ENCODE results near the gene FOXE1. TPM values are rescaled to one million over a fixed set of nuclear protein-coding genes. Genes with fewer than 3 reads are reported as not detected.

FOXE1 gene
- total RNA-seq, 2 donors from 2014 or later, result not detected

GRCh38 chr9:97855899-97856298, 2.9 kb downstream of the FOXE1 start:
- DNase-seq, result no peak
- no peaks in the 10 kb centered on the region for H3K9me3 Mint-ChIP-seq
- no peak overlapping the region for H3K4me3 Mint-ChIP-seq
- 6 to 29% methylated on average over 2 to 5 of the region's 5 CpGs for WGBS, 2 experiments (ENCODE audit: insufficient coverage in 1 of 2, insufficient read length in 1 of 2)
- peaks cover 100% of the 10 kb centered on the region for H3K27me3 ChIP-seq (ENCODE audit: control insufficient read depth, insufficient read depth, low read length, poor library complexity, severe bottlenecking)
- H3K36me3 Mint-ChIP-seq (ENCODE audit: low read depth), result no peaks in the 10 kb centered on the region
- H3K27ac Mint-ChIP-seq, result no peak overlapping the region
- no peak overlapping the region for H3K27ac ChIP-seq (ENCODE audit: low read depth, low read length)
- H3K9me3 ChIP-seq (ENCODE audit: control insufficient read depth, low read length), result no peaks in the 10 kb centered on the region
- H3K9ac ChIP-seq (ENCODE audit: extremely low read depth, low read length, poor library complexity, severe bottlenecking), result no peak overlapping the region
- H3K4me1 ChIP-seq (ENCODE audit: control insufficient read depth, insufficient read depth, low read length), result peaks cover 17% of the 10 kb centered on the region
- no peak overlapping the region for H3K4me3 ChIP-seq (ENCODE audit: low read length)
- TF ChIP-seq CTCF (conservative IDR thresholded peaks at IDR 0.05), result no peak
- no peaks in the 10 kb centered on the region for H3K36me3 ChIP-seq (ENCODE audit: control insufficient read depth, insufficient read depth, low read length)
- H3K4me1 Mint-ChIP-seq, result peaks cover 14% of the 10 kb centered on the region
- peaks cover 93% of the 10 kb centered on the region for H3K27me3 Mint-ChIP-seq (ENCODE audit: insufficient read depth)

- TF ChIP-seq CTCF (conservative IDR thresholded peaks at IDR 0.05), result no peak
- H3K27ac ChIP-seq (ENCODE audit: low read depth, low read length), result no peak overlapping the region
- peaks cover 100% of the 10 kb centered on the region for H3K27me3 ChIP-seq (ENCODE audit: control insufficient read depth, insufficient read depth, low read length, poor library complexity, severe bottlenecking)
- H3K36me3 ChIP-seq (ENCODE audit: control insufficient read depth, insufficient read depth, low read length), result no peaks in the 10 kb centered on the region
- peaks cover 93% of the 10 kb centered on the region for H3K27me3 Mint-ChIP-seq (ENCODE audit: insufficient read depth)
- DNase-seq, result peak; percentile 59
- H3K4me1 ChIP-seq (ENCODE audit: control insufficient read depth, insufficient read depth, low read length), result peaks cover 17% of the 10 kb centered on the region
- H3K4me3 Mint-ChIP-seq, result peak overlapping the region; percentile 43
- H3K9me3 ChIP-seq (ENCODE audit: control insufficient read depth, low read length), result no peaks in the 10 kb centered on the region
- 7 to 8% methylated on average over 11 to 15 of the region's 15 CpGs for WGBS, 2 experiments (ENCODE audit: insufficient coverage in 1 of 2, insufficient read length in 1 of 2)
- no peaks in the 10 kb centered on the region for H3K9me3 Mint-ChIP-seq
- peaks cover 14% of the 10 kb centered on the region for H3K4me1 Mint-ChIP-seq
- H3K4me3 ChIP-seq (ENCODE audit: low read length), result peak overlapping the region; percentile 42
- H3K9ac ChIP-seq (ENCODE audit: extremely low read depth, low read length, poor library complexity, severe bottlenecking), result no peak overlapping the region
- H3K36me3 Mint-ChIP-seq (ENCODE audit: low read depth), result no peaks in the 10 kb centered on the region
- no peak overlapping the region for H3K27ac Mint-ChIP-seq
These were observed 4.0 kb downstream of the FOXE1 start for GRCh38 chr9:97856857-97857605.

GRCh38 chr9:97857606-97858392, 4.8 kb downstream of the FOXE1 start:
- no peak overlapping the region for H3K27ac ChIP-seq (ENCODE audit: low read depth, low read length)
- DNase-seq, result peak; percentile 75
- WGBS, 2 experiments (ENCODE audit: insufficient coverage in 1 of 2, insufficient read length in 1 of 2), result 1 to 2% methylated on average over 21 to 54 of the region's 54 CpGs
- H3K9ac ChIP-seq (ENCODE audit: extremely low read depth, low read length, poor library complexity, severe bottlenecking), result no peak overlapping the region
- peaks cover 100% of the 10 kb centered on the region for H3K27me3 ChIP-seq (ENCODE audit: control insufficient read depth, insufficient read depth, low read length, poor library complexity, severe bottlenecking)
- H3K27ac Mint-ChIP-seq, result no peak overlapping the region
- peaks cover 10% of the 10 kb centered on the region for H3K4me1 Mint-ChIP-seq
- H3K9me3 ChIP-seq (ENCODE audit: control insufficient read depth, low read length), result no peaks in the 10 kb centered on the region
- peak overlapping the region; percentile 42 for H3K4me3 ChIP-seq (ENCODE audit: low read length)
- peak overlapping the region; percentile 43 for H3K4me3 Mint-ChIP-seq
- peaks cover 17% of the 10 kb centered on the region for H3K4me1 ChIP-seq (ENCODE audit: control insufficient read depth, insufficient read depth, low read length)
- H3K9me3 Mint-ChIP-seq, result no peaks in the 10 kb centered on the region
- H3K36me3 Mint-ChIP-seq (ENCODE audit: low read depth), result no peaks in the 10 kb centered on the region
- no peaks in the 10 kb centered on the region for H3K36me3 ChIP-seq (ENCODE audit: control insufficient read depth, insufficient read depth, low read length)
- H3K27me3 Mint-ChIP-seq (ENCODE audit: insufficient read depth), result peaks cover 93% of the 10 kb centered on the region
- no peak for TF ChIP-seq CTCF (conservative IDR thresholded peaks at IDR 0.05)
